HepG2 (cell line): ENCODE data around the gene IFIT3.

Experiments used
- CREB1 ChIP-seq, 2 experiments: fragments of 450-650 bp in 1 of 2; IDR thresholded peaks; 2 replicates each; pipeline ENCODE4 v1.6.1; 2016 to 2017; ENCODE audit warnings: control low read depth in 1 of 2, mild to moderate bottlenecking in 1 of 2, missing compliant biosample characterization in 1 of 2, missing genetic modification characterization in 1 of 2
- POLR2A ChIP-seq, 2 experiments: IDR thresholded peaks; 2 replicates each; pipeline ENCODE4 v1.6.1; 2011; ENCODE audit warnings: low read depth in 2 of 2, low read length in 2 of 2, mild to moderate bottlenecking in 1 of 2, moderate library complexity in 1 of 2; ENCODE audit not compliant: insufficient read depth in 1 of 2
- SMC3 ChIP-seq: IDR thresholded peaks from 2 replicates; pipeline ENCODE4 v1.6.1; 2011; ENCODE audit warnings: low read length, improper control_type of control experiment
- ZSCAN9 ChIP-seq: IDR thresholded peaks from 2 replicates; pipeline ENCODE4 v1.6.1; 2016; ENCODE audit warnings: borderline replicate concordance

DNA sequence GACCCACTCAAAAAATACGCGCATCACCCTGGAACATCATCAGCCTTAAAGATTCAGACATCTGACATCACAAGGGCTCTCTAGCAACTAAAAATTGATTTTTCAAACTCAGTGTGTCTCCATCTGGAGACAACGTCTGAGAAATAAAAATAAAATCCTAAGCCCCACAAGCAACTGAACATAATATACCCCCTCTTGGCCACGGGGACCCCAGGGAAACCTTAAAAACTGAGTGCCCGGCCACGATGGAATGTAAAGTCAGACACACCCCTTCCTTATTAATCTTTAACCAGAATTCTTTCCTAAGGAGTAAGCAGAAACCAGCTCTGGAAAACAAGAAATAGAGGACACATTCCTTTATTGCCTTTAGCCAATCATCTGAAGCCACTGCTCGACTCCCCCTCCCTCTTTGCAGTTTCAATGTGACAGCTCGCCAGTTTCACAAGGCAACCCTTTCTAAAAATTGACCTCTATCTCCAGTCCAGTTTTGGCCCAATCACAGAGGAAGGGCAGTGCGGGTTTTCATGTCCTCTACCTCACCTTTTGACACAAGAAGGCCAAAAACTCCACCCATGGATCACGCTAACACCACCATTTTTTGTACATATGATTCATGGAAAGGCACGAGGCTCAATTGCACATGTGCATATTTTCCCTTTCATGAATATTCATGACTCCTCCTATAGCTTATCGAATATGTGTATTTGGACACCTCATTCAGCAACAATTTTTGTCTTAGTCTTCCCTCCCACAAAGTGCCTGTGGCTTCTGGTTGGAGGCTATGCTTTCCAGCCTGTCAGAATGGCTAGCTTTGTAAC lies 24.2 kb downstream of the IFIT3 start:
- TF ChIP-seq SMC3, result no peak
- TF ChIP-seq POLR2A (IDR thresholded peaks at IDR 0.05; ENCODE audit: insufficient read depth in 1 of 2, low read depth in 2 of 2, low read length in 2 of 2), result no peak
- TF ChIP-seq CREB1 (IDR thresholded peaks at IDR 0.05), result no peak
- TF ChIP-seq CREB1 (CRISPR knock-in tag; IDR thresholded peaks at IDR 0.05), result no peak; the same call in 1 of the 2 replicates
- TF ChIP-seq ZSCAN9, result no peak
